ENCODE data around the gene HDGF. TPM values are rescaled to one million over a fixed set of nuclear protein-coding genes. Genes with fewer than 3 reads are reported as not detected.

Gene HDGF
- total and polyA plus RNA-seq, 9 of the 15 experiments (the other 6 are each of a cell fraction or from before 2014, with no cell fraction given) = 38.8 to 601 (median 400) TPM

DNA sequence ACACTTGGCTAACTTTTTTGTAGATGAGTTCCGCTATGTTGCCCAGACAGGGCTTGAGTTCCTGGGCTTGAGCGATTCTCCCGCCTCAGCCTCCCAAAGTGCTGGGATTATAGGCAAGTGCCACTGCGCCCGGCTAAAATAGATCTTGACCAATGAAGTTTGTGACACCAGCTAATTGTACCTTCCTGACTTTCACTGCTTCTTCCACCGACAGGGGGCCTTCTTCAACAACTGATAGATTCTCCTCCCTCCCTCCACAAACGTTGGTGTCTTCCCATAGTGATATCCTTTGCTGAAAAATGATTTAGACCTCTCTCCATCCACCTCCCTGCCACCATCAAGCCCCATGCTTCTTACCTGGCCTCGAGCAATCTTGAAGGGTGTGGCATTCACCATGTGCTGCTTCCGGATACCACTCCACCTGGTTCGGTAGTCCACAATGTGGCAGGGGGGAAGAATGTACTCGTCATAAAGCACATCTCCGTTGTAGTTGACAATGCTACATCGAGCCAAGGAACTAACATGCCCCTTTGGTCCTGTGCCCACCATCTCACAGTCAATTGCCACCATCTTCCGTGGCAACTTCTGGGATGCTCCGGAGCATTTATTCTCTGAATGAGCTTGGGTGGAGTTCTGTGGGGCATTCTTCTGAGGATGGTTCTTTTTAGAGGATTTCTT, 24.8 kb downstream of the HDGF start (continued):
- TF ChIP-seq TAF1 (IDR thresholded peaks at IDR 0.05; ENCODE audit: control insufficient read depth, extremely low read depth, insufficient read depth, low read length, severe bottlenecking) (peak; percentile 13), MEIS2 (IDR thresholded peaks at IDR 0.05; ENCODE audit: partially characterized antibody) (peak; percentile 44), ZNF766 (CRISPR knock-in tag; conservative IDR thresholded peaks at IDR 0.05) (no peak), ELF2 (CRISPR knock-in tag; IDR thresholded peaks at IDR 0.05) (no peak), NR1H2 (CRISPR knock-in tag; IDR thresholded peaks at IDR 0.05) (no peak), HDAC2 (IDR thresholded peaks at IDR 0.05) (no peak), SRSF3 (IDR thresholded peaks at IDR 0.05; ENCODE audit: insufficient read depth, low read length) (no peak), ZNF263 (CRISPR knock-in tag; IDR thresholded peaks at IDR 0.05; ENCODE audit: borderline replicate concordance) (peak; percentile 47; the same call in 1 of the 2 replicates), ZZZ3 (IDR thresholded peaks at IDR 0.05) (no peak), NR2C2 (CRISPR knock-in tag; IDR thresholded peaks at IDR 0.05) (no peak), NR2C2 (tag; IDR thresholded peaks at IDR 0.05) (no peak), SRSF9 (IDR thresholded peaks at IDR 0.05; ENCODE audit: borderline replicate concordance, low read depth, low read length) (no peak), ZNF445 (CRISPR knock-in tag; IDR thresholded peaks at IDR 0.05; ENCODE audit: low read depth) (no peak), SREBF2 (CRISPR knock-in tag; IDR thresholded peaks at IDR 0.05) (no peak), ZNF830 (CRISPR knock-in tag; IDR thresholded peaks at IDR 0.05) (no peak), ZNF764 (CRISPR knock-in tag; IDR thresholded peaks at IDR 0.05; ENCODE audit: low read depth) (no peak), FOXA3 (CRISPR knock-in tag; conservative IDR thresholded peaks at IDR 0.05 in 1 of 2, IDR thresholded peaks at IDR 0.05 in 1 of 2) (no peak), ZKSCAN3 (CRISPR knock-in tag; IDR thresholded peaks at IDR 0.05) (no peak)
- TF ChIP-seq, protein P1, sequence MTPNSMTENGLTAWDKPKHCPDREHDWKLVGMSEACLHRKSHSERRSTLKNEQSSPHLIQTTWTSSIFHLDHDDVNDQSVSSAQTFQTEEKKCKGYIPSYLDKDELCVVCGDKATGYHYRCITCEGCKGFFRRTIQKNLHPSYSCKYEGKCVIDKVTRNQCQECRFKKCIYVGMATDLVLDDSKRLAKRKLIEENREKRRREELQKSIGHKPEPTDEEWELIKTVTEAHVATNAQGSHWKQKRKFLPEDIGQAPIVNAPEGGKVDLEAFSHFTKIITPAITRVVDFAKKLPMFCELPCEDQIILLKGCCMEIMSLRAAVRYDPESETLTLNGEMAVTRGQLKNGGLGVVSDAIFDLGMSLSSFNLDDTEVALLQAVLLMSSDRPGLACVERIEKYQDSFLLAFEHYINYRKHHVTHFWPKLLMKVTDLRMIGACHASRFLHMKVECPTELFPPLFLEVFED (CRISPR knock-in tag; conservative IDR thresholded peaks at IDR 0.05) = no peak; the same call in 1 of the 2 replicates
- TF ChIP-seq, protein P2, sequence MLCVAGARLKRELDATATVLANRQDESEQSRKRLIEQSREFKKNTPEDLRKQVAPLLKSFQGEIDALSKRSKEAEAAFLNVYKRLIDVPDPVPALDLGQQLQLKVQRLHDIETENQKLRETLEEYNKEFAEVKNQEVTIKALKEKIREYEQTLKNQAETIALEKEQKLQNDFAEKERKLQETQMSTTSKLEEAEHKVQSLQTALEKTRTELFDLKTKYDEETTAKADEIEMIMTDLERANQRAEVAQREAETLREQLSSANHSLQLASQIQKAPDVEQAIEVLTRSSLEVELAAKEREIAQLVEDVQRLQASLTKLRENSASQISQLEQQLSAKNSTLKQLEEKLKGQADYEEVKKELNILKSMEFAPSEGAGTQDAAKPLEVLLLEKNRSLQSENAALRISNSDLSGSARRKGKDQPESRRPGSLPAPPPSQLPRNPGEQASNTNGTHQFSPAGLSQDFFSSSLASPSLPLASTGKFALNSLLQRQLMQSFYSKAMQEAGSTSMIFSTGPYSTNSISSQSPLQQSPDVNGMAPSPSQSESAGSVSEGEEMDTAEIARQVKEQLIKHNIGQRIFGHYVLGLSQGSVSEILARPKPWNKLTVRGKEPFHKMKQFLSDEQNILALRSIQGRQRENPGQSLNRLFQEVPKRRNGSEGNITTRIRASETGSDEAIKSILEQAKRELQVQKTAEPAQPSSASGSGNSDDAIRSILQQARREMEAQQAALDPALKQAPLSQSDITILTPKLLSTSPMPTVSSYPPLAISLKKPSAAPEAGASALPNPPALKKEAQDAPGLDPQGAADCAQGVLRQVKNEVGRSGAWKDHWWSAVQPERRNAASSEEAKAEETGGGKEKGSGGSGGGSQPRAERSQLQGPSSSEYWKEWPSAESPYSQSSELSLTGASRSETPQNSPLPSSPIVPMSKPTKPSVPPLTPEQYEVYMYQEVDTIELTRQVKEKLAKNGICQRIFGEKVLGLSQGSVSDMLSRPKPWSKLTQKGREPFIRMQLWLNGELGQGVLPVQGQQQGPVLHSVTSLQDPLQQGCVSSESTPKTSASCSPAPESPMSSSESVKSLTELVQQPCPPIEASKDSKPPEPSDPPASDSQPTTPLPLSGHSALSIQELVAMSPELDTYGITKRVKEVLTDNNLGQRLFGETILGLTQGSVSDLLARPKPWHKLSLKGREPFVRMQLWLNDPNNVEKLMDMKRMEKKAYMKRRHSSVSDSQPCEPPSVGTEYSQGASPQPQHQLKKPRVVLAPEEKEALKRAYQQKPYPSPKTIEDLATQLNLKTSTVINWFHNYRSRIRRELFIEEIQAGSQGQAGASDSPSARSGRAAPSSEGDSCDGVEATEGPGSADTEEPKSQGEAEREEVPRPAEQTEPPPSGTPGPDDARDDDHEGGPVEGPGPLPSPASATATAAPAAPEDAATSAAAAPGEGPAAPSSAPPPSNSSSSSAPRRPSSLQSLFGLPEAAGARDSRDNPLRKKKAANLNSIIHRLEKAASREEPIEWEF (CRISPR knock-in tag; IDR thresholded peaks at IDR 0.05) = no peak
- TF ChIP-seq, protein P3, sequence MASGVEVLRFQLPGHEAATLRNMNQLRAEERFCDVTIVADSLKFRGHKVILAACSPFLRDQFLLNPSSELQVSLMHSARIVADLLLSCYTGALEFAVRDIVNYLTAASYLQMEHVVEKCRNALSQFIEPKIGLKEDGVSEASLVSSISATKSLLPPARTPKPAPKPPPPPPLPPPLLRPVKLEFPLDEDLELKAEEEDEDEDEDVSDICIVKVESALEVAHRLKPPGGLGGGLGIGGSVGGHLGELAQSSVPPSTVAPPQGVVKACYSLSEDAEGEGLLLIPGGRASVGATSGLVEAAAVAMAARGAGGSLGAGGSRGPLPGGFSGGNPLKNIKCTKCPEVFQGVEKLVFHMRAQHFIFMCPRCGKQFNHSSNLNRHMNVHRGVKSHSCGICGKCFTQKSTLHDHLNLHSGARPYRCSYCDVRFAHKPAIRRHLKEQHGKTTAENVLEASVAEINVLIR (CRISPR knock-in tag; IDR thresholded peaks at IDR 0.05) = no peak

All from K562 (cell line).